Activated naive CD4-positive, alpha-beta T cell treated with anti-CD3 and anti-CD28 coated beads, Interleukin-2, amount 10 ng/mL, durations not matched to agents 7 days and 5 days (primary cell): ENCODE measurements around the gene TDP1.
"Not testable (repeated sequence)": the region's sequence is repeated elsewhere in the genome, so short reads cannot be mapped to it uniquely, and the experiment has no call there.

ENCODE experiments used
- CTCF ChIA-PET: fragments of 350-600 bp; sonication (Branson Sonifier 250); formaldehyde crosslinking; loops from one replicate; lab custom pipeline; 2021; ENCODE audit warnings: antibody characterized with exemption; lab: Charles Lee
- DNase-seq: peaks from one replicate; pipeline ENCODE4 v3.0.0-alpha.2; 2020
- H3K27ac Mint-ChIP-seq: one replicate; pipeline ENCODE4 v1.8.0; 2021; ENCODE audit warnings: mild to moderate bottlenecking, moderate library complexity, mixed read lengths
- H3K27me3 Mint-ChIP-seq: one replicate; pipeline ENCODE4 v1.8.0; 2021; ENCODE audit warnings: mild to moderate bottlenecking, mixed read lengths
- H3K36me3 Mint-ChIP-seq: one replicate; pipeline ENCODE4 v1.8.0; 2021; ENCODE audit warnings: mixed read lengths
- H3K4me1 Mint-ChIP-seq: one replicate; pipeline ENCODE4 v1.8.0; 2021; ENCODE audit warnings: mixed read lengths
- H3K4me3 Mint-ChIP-seq: one replicate; pipeline ENCODE4 v1.8.0; 2021; ENCODE audit warnings: mild to moderate bottlenecking, moderate library complexity, mixed read lengths
- H3K9me3 Mint-ChIP-seq: one replicate; pipeline ENCODE4 v1.8.0; 2021; ENCODE audit warnings: mixed read lengths

Gene TDP1

GRCh38 chr14:90023176-90023896 lies 67.6 kb downstream of the TDP1 start:
- DNase-seq = no peak
- Mint-ChIP-seq H3K36me3 (peaks cover 57% of the 10 kb centered on the region), H3K27ac (no peak overlapping the region), H3K4me1 (peaks cover 3% of the 10 kb centered on the region), H3K9me3 (peaks cover 2% of the 10 kb centered on the region), H3K4me3 (no peak overlapping the region), H3K27me3 (no peaks in the 10 kb centered on the region)
- CTCF ChIA-PET = no interaction called here

GRCh38 chr14:90024910-90025309 lies 69.2 kb downstream of the TDP1 start:
- H3K4me3 Mint-ChIP-seq = no peak overlapping the region
- CTCF ChIA-PET = no interaction called here
- no peak for DNase-seq
- H3K9me3 Mint-ChIP-seq = peaks cover 2% of the 10 kb centered on the region
- H3K27me3 Mint-ChIP-seq = no peaks in the 10 kb centered on the region
- peaks cover 46% of the 10 kb centered on the region for H3K36me3 Mint-ChIP-seq
- H3K27ac Mint-ChIP-seq = no peak overlapping the region
- H3K4me1 Mint-ChIP-seq = no peaks in the 10 kb centered on the region

- DNase-seq, H3K9me3 Mint-ChIP-seq, H3K27ac Mint-ChIP-seq, H3K4me3 Mint-ChIP-seq, H3K4me1 Mint-ChIP-seq, H3K27me3 Mint-ChIP-seq, CTCF ChIA-PET: not testable (repeated sequence)
- H3K36me3 Mint-ChIP-seq = peaks cover 43% of the 10 kb centered on the region
Observed at GRCh38 chr14:90026608-90027007, 70.9 kb downstream of the TDP1 start.

GRCh38 chr14:90027842-90028241 lies 72.1 kb downstream of the TDP1 start:
- H3K9me3 Mint-ChIP-seq = peaks cover 2% of the 10 kb centered on the region
- no peak overlapping the region for H3K27ac Mint-ChIP-seq
- H3K4me3 Mint-ChIP-seq = no peak overlapping the region
- no peak for DNase-seq
- CTCF ChIA-PET = no interaction called here
- H3K27me3 Mint-ChIP-seq = no peaks in the 10 kb centered on the region
- H3K36me3 Mint-ChIP-seq = peaks cover 46% of the 10 kb centered on the region
- no peaks in the 10 kb centered on the region for H3K4me1 Mint-ChIP-seq

- H3K4me1 Mint-ChIP-seq = no peaks in the 10 kb centered on the region
- no peaks in the 10 kb centered on the region for H3K9me3 Mint-ChIP-seq
- no peak overlapping the region for H3K4me3 Mint-ChIP-seq
- no peaks in the 10 kb centered on the region for H3K27me3 Mint-ChIP-seq
- no peak for DNase-seq
- no peak overlapping the region for H3K27ac Mint-ChIP-seq
- peaks cover 52% of the 10 kb centered on the region for H3K36me3 Mint-ChIP-seq
- CTCF ChIA-PET = no interaction called here
Observed at GRCh38 chr14:90034156-90034555, 78.4 kb downstream of the TDP1 start.

- H3K4me3 Mint-ChIP-seq = no peak overlapping the region
- no peaks in the 10 kb centered on the region for H3K9me3 Mint-ChIP-seq
- H3K27me3 Mint-ChIP-seq = no peaks in the 10 kb centered on the region
- no peak overlapping the region for H3K27ac Mint-ChIP-seq
- peaks cover 54% of the 10 kb centered on the region for H3K36me3 Mint-ChIP-seq
- DNase-seq = no peak
- no peaks in the 10 kb centered on the region for H3K4me1 Mint-ChIP-seq
- CTCF ChIA-PET = no interaction called here
Observed at GRCh38 chr14:90034835-90035525, 79.3 kb downstream of the TDP1 start.

- H3K27ac Mint-ChIP-seq = no peak overlapping the region
Observed at GRCh38 chr14:90039253-90040010, 83.7 kb downstream of the TDP1 start.

GRCh38 chr14:90040411-90040810 lies 84.7 kb downstream of the TDP1 start:
- Mint-ChIP-seq H3K9me3 (no peaks in the 10 kb centered on the region), H3K4me3 (no peak overlapping the region), H3K27me3 (no peaks in the 10 kb centered on the region), H3K27ac (no peak overlapping the region), H3K36me3 (peaks cover 42% of the 10 kb centered on the region), H3K4me1 (no peaks in the 10 kb centered on the region)
- DNase-seq = no peak
- CTCF ChIA-PET = interaction anchor here (2.1 kb wide), 1 partner anchor 67 kb away, joined by 5 read pairs; no protein-coding TSS in a partner anchor

More at GRCh38 chr14:90039253-90040010, 83.7 kb downstream of the TDP1 start:
- CTCF ChIA-PET = interaction anchor here (0.5 to 2.1 kb wide), 2 partner anchors 66 to 197 kb away, joined by 3 to 5 read pairs; no protein-coding TSS in a partner anchor
- H3K36me3 Mint-ChIP-seq = peaks cover 47% of the 10 kb centered on the region
- no peak overlapping the region for H3K4me3 Mint-ChIP-seq
- H3K27me3 Mint-ChIP-seq = no peaks in the 10 kb centered on the region
- DNase-seq = no peak
- H3K4me1 Mint-ChIP-seq = no peaks in the 10 kb centered on the region
- H3K9me3 Mint-ChIP-seq = no peaks in the 10 kb centered on the region

- Mint-ChIP-seq H3K4me1 (no peaks in the 10 kb centered on the region), H3K27me3 (no peaks in the 10 kb centered on the region), H3K36me3 (peaks cover 34% of the 10 kb centered on the region), H3K27ac (no peak overlapping the region), H3K9me3 (no peaks in the 10 kb centered on the region), H3K4me3 (no peak overlapping the region)
- CTCF ChIA-PET = no interaction called here
- DNase-seq = no peak
Observed at GRCh38 chr14:90042496-90043252, 86.9 kb downstream of the TDP1 start.

- no peaks in the 10 kb centered on the region for H3K27me3 Mint-ChIP-seq
- H3K27ac Mint-ChIP-seq = no peak overlapping the region
- DNase-seq = no peak
- CTCF ChIA-PET = no interaction called here
- H3K4me3 Mint-ChIP-seq = no peak overlapping the region
- H3K9me3 Mint-ChIP-seq = no peaks in the 10 kb centered on the region
- H3K36me3 Mint-ChIP-seq = peaks cover 27% of the 10 kb centered on the region
- H3K4me1 Mint-ChIP-seq = no peaks in the 10 kb centered on the region
Observed at GRCh38 chr14:90045616-90046015, 89.9 kb downstream of the TDP1 start.

- peaks cover 16% of the 10 kb centered on the region for H3K27me3 Mint-ChIP-seq
- no peak for DNase-seq
- CTCF ChIA-PET = no interaction called here
- H3K36me3 Mint-ChIP-seq = peaks cover 7% of the 10 kb centered on the region
- no peaks in the 10 kb centered on the region for H3K4me1 Mint-ChIP-seq
- no peak overlapping the region for H3K27ac Mint-ChIP-seq
- no peaks in the 10 kb centered on the region for H3K9me3 Mint-ChIP-seq
- H3K4me3 Mint-ChIP-seq = no peak overlapping the region
Observed at GRCh38 chr14:90049390-90049789, 93.7 kb downstream of the TDP1 start.

GRCh38 chr14:90050271-90050670 lies 94.5 kb downstream of the TDP1 start:
- no peaks in the 10 kb centered on the region for H3K9me3 Mint-ChIP-seq
- CTCF ChIA-PET = no interaction called here
- no peak for DNase-seq
- H3K4me1 Mint-ChIP-seq = no peaks in the 10 kb centered on the region
- H3K4me3 Mint-ChIP-seq = no peak overlapping the region
- H3K27ac Mint-ChIP-seq = no peak overlapping the region
- peaks cover 3% of the 10 kb centered on the region for H3K36me3 Mint-ChIP-seq
- H3K27me3 Mint-ChIP-seq = peaks cover 22% of the 10 kb centered on the region

GRCh38 chr14:90053044-90053443 lies 97.3 kb downstream of the TDP1 start:
- no peaks in the 10 kb centered on the region for H3K9me3 Mint-ChIP-seq
- no peak overlapping the region for H3K27ac Mint-ChIP-seq
- CTCF ChIA-PET = interaction anchor here (1.0 kb wide), 2 partner anchors 9 to 114 kb away, joined by 3 read pairs; no protein-coding TSS in a partner anchor
- DNase-seq = no peak
- H3K27me3 Mint-ChIP-seq = peaks cover 38% of the 10 kb centered on the region
- no peaks in the 10 kb centered on the region for H3K36me3 Mint-ChIP-seq
- H3K4me1 Mint-ChIP-seq = no peaks in the 10 kb centered on the region
- H3K4me3 Mint-ChIP-seq = no peak overlapping the region

- CTCF ChIA-PET = interaction anchor here (1.0 to 1.7 kb wide), 2 partner anchors 82 to 115 kb away, joined by 3 to 4 read pairs; no protein-coding TSS in a partner anchor
- peaks cover 44% of the 10 kb centered on the region for H3K27me3 Mint-ChIP-seq
- no peak overlapping the region for H3K27ac Mint-ChIP-seq
- DNase-seq = no peak
- peaks cover 6% of the 10 kb centered on the region for H3K4me1 Mint-ChIP-seq
- H3K4me3 Mint-ChIP-seq = no peak overlapping the region
- H3K36me3 Mint-ChIP-seq = no peaks in the 10 kb centered on the region
- H3K9me3 Mint-ChIP-seq = no peaks in the 10 kb centered on the region
Observed at GRCh38 chr14:90054803-90055202, 99.1 kb downstream of the TDP1 start.
